Adrenal gland (tissue), 5 donors: ENCODE measurements around the gene ATXN7L2.

Source experiments
- POLR2A ChIP-seq, 2 donors: fragments of 450-650 bp; IDR thresholded peaks; one replicate each; pipeline ENCODE4 v1.6.1; 2017; ENCODE audit warnings: antibody characterized with exemption in 2 of 2, mild to moderate bottlenecking in 2 of 2, moderate library complexity in 1 of 2
- TF ChIP-seq, protein P1 (sequence below), 6 experiments: fragments of 450-650 bp in 4 of 6; fragments of 200-600 bp in 2 of 6; sonication (generic) in 1 of 6; IDR thresholded peaks; 1 replicate in 5 of 6; 2 replicates in 1 of 6; pipeline versions ENCODE4 v1.5.1 to v1.8.0; 2016 to 2021; ENCODE audit warnings: antibody characterized with exemption in 6 of 6, mild to moderate bottlenecking in 2 of 6, moderate library complexity in 1 of 6
- donor health status: DM: no; HTN: no; CAD: no.

GRCh38 chr1:109483672-109484518 is at the start of gene ATXN7L2:
- TF ChIP-seq, protein P1, sequence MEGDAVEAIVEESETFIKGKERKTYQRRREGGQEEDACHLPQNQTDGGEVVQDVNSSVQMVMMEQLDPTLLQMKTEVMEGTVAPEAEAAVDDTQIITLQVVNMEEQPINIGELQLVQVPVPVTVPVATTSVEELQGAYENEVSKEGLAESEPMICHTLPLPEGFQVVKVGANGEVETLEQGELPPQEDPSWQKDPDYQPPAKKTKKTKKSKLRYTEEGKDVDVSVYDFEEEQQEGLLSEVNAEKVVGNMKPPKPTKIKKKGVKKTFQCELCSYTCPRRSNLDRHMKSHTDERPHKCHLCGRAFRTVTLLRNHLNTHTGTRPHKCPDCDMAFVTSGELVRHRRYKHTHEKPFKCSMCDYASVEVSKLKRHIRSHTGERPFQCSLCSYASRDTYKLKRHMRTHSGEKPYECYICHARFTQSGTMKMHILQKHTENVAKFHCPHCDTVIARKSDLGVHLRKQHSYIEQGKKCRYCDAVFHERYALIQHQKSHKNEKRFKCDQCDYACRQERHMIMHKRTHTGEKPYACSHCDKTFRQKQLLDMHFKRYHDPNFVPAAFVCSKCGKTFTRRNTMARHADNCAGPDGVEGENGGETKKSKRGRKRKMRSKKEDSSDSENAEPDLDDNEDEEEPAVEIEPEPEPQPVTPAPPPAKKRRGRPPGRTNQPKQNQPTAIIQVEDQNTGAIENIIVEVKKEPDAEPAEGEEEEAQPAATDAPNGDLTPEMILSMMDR (IDR thresholded peaks at IDR 0.05): no peak
- TF ChIP-seq POLR2A (IDR thresholded peaks at IDR 0.05): peak; percentile 47 to 70
